GM21515 (cell line): Measurements from ENCODE around the gene PTPRU.

Experiments
- ATAC-seq: cut with Tn5 transposase; IDR thresholded peaks from one replicate; pipeline ENCODE4 v1.9.1; 2021; ENCODE audit not compliant: unreplicated experiment

The PTPRU gene

DNA sequence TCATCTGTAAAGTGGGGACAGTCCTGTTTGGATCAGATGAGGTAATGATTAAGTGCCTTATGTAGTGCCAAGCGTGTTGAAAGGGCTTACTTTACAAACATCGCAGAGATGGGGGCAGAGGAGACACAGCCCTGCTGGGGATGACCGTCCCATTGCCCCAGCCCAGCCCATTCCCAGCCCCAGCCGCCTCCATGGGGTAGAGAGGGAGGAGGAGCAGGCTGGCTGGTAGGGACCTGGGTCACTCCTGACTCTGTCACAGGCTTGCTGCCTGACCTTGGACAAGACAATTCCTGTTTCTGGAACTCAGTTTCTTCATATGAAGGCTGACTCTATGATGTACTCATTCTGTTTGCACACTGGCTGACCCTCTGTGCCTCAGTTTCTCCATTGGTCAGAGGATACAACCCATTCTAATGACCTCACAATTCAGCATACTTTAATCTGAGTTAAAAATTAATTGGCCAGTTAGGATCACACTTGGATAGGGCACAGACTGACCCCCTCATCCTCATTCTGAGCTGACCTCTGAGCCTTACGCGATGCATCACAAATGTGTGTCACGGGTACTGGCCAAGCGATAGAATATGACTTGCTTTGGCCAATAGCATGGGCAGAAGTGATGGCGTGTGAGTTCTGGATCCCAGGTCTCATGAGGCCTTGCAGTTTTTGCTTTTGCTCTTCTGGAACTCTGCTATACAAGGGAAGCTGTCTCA, 91.1 kb downstream of the PTPRU start:
- no peak for ATAC-seq

DNA sequence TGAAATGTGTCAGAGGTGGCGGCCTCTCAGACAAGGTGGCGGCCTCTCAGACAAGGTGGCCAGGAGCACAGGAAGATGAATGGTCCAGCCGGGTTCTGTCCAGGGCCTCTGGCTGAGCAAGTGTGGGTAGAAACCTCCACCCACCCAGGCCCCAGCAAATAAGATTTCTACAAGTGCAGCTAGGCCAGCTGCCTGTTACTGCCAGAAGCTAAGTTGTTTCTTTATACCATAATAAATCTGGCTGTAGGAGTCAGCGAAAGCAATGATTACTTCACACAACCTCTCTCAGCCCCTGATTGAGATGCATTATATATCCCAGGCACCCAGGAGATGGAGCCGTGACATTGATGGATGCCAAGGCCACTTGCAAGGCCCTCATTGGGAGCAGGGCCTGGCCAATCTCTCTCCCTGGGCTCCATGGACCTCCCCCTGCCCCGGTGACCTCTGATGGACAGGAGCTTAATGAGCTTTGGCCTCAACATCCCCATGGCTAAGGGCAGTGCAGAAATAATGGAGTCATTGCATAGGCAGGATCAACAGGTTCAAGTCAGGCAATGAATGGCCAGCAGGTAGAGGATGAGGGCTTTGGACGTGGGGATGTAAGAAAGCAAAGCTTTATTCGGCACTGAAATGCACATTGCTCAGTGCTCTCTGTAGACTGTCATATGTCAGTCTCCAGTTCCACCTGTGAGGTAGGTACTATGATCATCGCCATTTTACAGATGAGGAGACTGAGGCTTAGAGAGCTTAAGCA, 92.9 kb downstream of the PTPRU start:
- ATAC-seq, result no peak

DNA sequence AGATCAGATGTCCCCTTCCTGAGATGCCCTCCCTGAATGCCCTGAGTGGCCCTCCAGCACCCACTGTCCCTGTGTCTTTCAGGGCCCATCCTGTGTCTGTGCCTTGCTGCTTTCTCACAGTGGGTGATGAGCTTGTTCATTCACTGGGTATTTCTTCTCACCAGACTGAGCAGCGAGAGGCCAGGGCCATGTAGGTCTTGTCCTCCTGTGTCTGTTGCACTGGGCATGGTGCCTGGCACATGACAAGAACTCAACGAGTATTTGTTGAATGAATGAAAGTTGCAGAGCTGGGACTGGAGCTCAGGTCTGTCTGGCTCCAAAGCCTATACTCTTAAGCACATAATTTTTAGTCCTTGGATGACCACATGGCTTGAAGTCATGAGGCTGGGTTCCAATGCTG, 93.8 kb downstream of the PTPRU start:
- ATAC-seq, result no peak

DNA sequence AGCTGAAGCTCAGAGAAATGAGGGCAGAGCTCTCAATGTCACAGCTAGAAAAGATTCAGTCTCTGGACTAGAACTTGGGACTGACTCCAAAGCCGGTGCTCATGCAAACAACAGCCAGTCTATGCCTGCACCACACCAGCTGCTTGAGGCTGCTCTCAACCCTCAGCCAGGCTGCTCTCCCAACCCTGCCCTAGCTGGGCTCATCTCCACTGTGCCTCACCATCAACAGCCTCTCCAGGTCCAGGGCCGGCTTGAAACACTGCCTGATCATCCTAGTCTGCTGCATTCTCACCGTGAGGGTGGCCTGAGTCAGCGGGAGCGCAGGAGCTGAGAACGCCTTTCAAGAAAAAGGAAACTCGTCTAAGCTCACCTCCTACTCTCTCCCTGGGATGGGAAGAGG, 94.5 kb downstream of the PTPRU start:
- no peak for ATAC-seq

DNA sequence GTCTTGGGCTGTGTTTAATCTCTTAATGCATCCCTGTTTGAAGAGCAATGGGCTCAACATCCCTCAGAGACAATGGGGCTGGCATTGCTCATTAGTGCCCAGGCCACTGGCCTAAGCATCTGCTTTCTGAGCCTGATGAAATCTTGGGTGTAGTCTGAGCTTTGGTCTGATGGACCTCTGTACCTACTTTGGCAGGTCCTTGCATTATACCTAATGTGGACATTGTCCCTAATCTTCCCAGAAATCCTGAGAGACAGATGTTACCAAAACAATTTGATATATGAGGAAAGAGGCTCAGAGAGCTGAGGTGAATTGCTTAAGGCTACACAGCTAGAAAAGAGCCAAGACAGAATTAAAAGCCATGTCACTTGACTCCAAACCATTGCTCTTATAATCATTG, 95.0 kb downstream of the PTPRU start:
- no peak for ATAC-seq

DNA sequence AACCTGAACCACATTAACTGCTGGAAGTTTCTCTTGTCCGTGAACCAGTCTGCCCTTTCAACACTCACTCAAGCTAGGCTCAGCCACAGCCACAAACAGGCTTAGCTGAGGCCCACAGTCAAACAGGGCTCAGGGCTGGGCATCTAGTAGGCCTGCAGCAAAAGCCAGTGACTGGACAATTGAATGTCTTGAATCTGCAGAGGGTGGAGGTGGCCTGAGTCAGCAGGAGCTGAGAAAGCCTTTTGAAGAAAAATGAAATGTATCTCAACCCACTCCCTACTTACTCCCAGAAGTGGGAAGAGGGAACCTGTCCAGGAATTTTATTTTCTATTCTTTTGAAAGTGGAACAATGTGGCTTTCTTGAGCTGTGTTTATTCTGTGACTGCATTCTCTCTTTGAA, 95.4 kb downstream of the PTPRU start:
- ATAC-seq, result no peak

DNA sequence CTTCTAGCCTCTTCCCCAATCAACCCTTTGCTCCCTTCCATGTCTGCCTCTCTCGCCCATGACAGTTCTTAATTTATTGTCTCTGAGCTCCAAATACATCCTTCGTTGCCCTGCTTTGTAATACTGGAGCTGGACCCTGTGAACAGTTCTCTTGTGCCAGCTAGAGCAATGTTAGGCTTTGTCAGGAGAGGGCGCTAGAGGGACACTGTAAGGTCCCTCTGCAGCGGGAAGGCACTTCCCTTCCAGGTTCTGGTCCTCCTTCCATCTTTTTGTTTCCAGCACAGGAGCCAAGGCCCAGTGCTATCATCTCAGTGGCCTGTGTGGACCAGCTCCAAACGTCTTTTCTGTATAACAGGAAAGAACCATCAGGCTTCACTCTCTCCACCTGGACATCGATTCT, 95.9 kb downstream of the PTPRU start:
- no peak for ATAC-seq

DNA sequence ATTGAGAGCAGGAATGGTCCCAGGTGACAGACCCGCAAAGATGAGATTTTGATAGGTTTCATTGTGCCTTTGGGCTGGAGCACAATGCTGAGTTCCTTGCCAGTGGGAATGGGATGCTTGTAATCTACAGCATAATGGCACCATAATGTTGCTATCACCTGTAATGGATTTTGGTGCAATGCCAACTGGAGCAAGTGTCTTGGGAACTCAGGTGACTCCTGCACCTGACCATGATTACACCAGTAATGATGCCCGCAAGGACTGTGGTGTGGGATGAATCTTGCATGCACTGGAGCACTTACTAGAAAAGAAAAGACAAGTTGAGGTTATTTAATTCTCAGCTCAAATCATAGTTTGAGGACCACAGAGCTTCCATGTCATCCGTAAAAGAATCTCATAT, 96.7 kb downstream of the PTPRU start:
- ATAC-seq, result no peak

DNA sequence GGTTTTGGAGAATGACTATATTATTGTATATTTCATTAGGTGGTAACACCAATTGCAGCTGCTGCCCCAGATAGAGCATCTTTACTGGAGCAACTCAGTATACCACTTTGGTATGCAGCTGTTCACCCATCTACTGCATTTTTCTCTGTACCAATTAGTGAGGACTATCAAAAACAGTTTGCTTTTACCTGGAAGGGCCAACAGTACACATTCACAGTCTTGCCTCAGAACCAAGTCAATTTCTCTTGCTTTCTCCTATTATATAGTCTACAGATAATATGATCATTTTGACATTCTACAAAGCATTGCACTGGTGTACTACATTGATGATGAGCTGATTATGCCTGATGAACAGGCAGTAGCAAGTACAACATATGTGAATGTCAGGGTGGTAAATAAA, 99.3 kb downstream of the PTPRU start:
- ATAC-seq, result no peak

DNA sequence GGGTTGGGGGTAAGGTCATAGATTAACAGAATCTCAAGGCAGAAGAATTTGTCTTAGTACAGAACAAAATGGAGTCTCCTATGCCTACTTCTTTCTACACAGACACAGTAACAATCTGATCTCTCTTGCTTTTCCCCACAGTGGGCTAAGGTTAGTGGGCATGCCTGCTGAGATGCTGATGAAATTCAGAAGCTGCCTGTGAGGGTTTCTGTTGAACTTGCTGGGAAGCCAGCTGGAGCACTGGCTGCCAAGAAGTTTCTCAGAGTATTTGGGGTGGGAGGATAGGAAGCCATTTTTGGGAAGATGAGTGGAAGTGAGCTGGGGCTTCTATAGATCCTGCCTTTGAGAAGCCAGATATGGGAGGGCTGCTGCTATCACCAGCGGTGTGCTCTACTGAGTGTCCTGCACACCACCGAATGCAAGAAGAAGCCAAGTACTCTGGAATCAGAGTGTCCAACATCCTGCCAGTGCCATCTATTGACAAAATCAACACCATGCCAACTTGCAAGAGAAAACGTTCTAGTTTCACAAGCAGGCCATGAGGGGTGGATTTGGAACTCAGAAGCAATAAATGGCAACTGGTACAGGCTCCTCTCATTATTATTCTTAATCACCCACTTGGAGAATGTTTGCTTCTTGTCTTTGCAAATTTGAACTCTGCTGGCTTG, 102.7 kb downstream of the PTPRU start:
- ATAC-seq, result no peak

DNA sequence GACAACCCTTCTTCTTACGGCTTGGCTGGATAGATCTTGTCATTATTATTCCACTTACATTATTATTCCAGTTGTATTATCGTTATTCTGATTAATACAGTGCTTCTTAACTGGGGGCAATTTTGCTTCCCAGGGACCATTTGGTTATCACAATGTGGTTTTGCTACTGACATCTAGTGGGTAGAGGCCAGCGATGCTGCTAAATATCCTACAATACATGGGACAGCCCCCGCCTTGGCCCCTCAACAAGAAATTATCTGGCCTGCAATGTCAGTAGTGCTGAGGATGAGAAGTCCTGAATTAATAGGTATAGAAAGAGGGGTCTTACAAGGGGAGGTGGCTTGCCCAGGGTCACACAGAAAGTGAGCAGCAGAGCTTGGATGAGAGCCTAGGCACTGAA, 105.6 kb downstream of the PTPRU start:
- no peak for ATAC-seq

DNA sequence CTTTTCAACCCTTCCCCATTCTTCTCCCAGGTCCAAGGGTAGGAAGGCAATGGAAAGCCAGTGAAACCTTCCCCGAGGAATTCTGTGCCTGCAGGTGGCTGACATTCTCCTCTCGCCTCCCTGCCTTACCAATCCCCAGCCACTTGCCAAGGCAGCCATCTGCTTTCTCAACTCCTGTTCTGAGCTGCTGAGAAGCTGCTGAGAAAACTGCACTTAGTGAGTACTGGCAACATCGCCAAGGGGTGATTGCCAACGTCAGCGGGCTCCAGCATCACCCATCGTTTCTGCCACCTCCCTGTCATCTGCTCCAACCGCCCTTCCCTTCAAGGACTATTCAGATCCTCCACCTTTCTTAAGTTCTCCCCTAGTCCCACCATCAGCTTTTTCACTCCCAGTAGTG, 106.0 kb downstream of the PTPRU start:
- no peak for ATAC-seq

DNA sequence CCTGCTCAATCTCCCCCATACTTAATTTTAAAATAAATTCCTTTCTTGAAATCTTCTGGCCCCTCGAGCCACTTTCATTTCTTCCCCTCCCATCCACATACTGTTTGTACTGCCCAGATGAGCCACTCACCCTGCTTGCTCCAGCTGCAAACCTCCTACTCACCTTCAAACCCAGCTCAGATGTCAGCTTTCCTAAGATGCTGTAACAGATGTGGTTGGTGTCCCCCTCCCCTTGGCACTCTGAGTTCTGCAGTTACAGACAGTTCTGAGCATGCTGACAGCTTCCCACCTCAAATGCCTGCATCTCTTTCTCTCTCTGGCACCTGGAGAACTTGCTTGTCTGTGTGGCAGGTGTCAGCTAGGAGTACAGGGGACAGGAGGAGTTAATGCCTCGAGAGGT, 106.7 kb downstream of the PTPRU start:
- ATAC-seq, result no peak

DNA sequence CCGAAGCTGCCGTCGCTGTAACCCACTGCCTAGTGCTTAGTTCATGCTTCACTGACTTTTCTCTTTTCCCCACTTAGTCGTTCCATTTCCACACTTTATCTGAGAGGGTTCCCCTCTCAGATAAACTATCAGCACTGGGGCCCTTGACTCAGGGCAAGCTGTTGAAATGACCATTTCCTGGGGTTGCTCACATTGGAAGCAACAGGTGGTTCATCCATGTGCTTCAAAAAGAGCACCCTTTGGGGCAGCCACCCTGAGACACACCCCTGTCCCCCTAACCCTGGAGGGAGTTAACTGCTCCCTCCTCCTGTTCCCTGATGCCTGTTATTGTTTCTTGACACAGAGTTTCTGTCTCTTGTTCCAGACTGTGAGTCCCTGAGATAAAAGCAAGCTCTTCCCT, 107.2 kb downstream of the PTPRU start:
- no peak for ATAC-seq

DNA sequence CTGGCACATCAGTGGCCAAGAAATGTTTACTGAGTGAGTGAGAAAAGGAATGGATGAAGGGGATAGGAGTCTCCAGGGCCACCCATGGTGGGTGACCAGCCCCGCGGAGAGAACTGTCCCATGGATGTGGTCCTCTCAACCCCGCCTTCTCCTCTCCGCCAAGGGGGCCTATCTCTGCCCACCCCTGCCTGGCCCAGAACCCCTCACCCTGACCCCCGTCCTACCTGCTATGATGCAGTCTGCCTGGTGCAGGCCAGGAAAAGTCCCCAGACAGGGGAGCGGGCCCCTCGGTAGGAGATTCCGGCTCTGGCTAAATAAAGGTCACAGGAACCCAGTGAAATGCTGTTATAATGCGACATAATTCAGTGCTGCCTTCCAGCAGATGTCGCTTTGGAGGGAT, 107.6 kb downstream of the PTPRU start:
- ATAC-seq, result no peak

DNA sequence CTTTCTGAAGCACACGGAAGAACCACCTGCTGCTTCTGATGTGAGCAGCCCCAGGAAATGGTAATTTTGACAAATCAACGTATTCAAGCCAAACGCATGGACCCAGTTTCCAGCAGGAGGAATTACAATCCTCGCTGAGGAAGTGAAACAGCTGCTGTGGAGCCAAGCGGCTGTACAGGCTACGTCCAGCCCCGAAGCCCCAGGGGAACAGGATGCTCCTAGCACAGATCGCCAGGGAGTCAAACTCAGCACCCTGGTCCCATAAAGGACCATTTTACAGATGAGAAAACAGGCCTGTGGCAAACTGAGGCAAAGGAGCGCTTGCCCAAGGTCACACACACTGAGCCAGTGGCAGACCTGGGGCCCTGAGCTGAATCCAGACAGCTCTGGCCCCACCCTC, 108.0 kb downstream of the PTPRU start:
- no peak for ATAC-seq

DNA sequence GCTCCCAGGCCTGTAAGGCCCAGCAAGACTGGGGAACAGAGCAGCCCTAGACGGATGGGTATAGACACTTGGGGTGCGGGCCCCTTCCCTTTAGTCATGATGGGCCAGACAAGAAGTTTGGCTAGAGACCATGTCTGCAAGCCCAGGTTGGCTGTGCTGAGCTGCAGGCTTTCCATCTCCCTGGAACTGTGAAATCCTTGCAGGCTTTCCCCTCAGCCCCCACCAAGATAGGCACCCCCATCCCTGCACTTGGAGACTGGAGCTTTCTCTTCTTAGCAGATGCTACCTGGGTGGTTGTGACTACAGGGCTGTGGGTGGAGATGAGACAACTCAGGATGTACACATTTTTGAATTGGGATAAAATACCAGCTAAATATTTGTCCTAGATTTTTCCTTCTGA, 110.3 kb downstream of the PTPRU start:
- no peak for ATAC-seq

DNA sequence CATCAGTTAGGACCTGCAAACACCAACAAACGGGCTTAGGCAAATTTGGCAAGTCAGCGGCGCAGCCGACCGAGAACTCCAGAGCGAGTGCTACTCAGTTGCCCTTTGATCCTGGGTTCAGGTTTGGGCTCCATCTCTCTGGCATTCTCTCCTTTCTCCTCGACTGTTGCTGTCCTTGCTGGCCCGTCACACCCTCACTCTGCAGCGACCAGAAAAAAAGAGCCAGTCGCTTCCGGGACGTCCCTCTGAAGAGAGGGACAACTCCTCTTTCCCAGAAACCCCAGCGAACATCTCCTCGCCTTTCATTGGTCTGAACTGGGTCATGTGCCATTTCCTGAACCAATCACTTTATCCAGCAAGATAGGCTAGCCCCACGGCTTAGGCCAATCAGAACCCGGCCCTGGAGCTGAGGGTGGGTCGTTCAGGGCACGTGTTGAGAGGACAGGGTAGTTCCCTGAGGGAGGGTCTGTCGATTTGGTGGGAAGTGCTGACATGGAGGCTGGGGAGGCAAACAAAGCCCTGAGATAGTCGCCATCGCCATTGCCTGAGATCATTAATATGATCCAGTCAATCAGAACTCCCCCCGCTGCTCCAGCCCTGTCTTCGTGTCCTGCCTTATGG, 113.7 kb downstream of the PTPRU start:
- ATAC-seq, result no peak

DNA sequence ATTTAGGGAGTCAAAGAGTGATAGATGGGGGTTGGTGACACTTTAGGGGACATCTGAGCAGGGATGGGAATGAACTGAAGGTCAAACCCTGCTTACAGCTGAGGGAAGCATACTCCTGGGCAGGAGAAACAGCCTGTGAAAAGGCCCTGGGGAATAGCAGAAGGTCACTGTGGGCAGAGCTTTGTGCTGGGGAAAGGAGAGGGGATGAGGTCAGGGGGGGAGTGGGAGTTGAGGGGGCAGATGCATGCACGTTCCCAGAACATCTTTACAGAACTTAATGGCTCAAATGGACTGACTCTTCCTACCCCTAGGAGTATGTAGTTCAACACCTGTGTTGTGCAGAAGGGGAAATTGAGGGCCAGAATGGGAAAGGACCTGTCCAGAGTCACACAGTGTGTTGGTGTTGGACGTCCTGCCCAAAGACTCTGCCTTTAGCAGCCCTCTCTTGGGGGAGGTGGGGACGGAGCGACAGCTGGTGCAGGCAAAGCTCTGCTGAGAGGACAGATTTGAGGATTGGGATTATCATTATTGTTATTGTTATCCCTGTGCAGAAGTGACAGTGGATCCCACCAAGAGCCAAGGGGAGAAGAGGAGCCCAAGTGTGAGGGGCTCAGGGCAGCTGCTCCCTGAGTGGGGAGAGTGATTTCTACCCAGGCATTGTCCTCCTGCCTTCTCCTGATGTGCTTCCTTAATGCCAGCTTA, 116.5 kb downstream of the PTPRU start:
- ATAC-seq, result no peak

DNA sequence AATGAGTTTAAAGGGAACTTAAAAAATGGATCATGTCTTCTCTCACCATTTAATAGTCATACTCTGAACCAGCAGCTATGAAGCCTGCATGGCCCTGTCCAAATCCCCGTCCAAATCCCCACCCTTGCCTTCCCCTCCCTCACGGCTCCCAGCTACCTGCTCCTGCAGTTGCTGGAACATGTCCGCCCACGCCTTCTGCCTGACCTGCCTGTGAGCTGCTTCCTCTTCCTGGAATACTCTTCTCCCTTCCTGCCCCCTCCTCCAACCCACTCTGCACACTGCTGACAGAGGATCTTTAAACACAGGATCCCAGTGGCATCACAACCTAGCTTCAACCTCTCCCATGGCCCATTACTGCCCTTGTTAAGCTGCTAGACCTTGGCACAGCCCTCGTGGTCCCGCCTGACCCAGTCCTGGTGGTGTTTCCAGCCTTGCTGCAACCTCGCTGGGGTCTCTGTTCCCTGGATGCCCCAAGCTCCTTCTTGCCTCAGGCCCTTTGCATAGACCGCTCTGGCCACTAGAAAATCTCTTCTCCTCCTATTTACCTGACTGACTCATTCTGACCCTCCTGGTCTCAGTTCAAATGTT, 118.3 kb downstream of the PTPRU start:
- ATAC-seq, result no peak

DNA sequence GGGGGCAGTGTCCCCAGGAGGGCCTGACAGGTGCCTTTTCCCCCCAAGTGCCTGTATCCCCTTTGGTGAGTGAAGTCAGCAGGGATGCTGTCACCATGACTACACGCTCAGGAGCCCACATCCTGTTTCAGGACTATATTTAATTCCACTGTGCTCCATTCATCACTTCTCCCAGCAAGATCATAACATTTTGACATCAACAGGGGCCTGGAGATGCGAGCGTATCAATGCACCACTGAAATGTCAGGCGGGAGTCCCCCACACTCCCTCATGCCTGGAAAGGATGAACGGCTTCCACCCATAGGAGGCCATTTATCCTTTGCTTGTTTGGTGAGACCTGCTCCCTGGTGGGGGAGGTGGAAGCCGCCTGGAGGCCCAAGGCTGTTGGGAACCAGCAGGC, 119.1 kb downstream of the PTPRU start:
- ATAC-seq, result no peak
